Fibroblast of skin of left quadriceps (primary cell): ENCODE results near the gene CNMD.

Experiments used
- DNase-seq, 2 experiments: peaks; one replicate each; pipeline ENCODE4 v3.0.0-alpha.2; 2013; ENCODE audit warnings: low read depth in 2 of 2

The CNMD gene

GRCh38 chr13:52739468-52740071 is at the start of gene CNMD:
Gene CNMD (minus strand): TSS chr13:52739820. CDS start chr13:52739701, 119 bp downstream.
- DNase-seq, result no peak

GRCh38 chr13:52788011-52788410 is 48.4 kb upstream of the CNMD start:
- no peak for DNase-seq

GRCh38 chr13:52787235-52787634 is 47.6 kb upstream of the CNMD start:
- no peak for DNase-seq

GRCh38 chr13:52786766-52787165 is 47.1 kb upstream of the CNMD start:
- no peak for DNase-seq

GRCh38 chr13:52785739-52786138 is 46.1 kb upstream of the CNMD start:
- no peak for DNase-seq

GRCh38 chr13:52784591-52785340 is 45.1 kb upstream of the CNMD start:
- no peak for DNase-seq

GRCh38 chr13:52783943-52784342 is 44.3 kb upstream of the CNMD start:
- DNase-seq, result no peak

- no peak for DNase-seq
These were observed 43.1 kb upstream of the CNMD start for GRCh38 chr13:52782471-52783448.

GRCh38 chr13:52780611-52781010 is 41.0 kb upstream of the CNMD start:
- no peak for DNase-seq

- no peak for DNase-seq
These were observed 40.5 kb upstream of the CNMD start for GRCh38 chr13:52780092-52780491.

GRCh38 chr13:52779103-52779502 is 39.5 kb upstream of the CNMD start:
- DNase-seq, result no peak

- no peak for DNase-seq
These were observed 37.1 kb upstream of the CNMD start for GRCh38 chr13:52776726-52777125.

GRCh38 chr13:52775511-52775910 is 35.9 kb upstream of the CNMD start:
- DNase-seq, result no peak

- DNase-seq, result no peak
These were observed 28.4 kb upstream of the CNMD start for GRCh38 chr13:52767949-52768516.

GRCh38 chr13:52765611-52766390 is 26.2 kb upstream of the CNMD start:
- DNase-seq, result no peak

GRCh38 chr13:52760077-52760476 is 20.5 kb upstream of the CNMD start:
- no peak for DNase-seq

GRCh38 chr13:52758114-52758513 is 18.5 kb upstream of the CNMD start:
- no peak for DNase-seq

- no peak for DNase-seq
These were observed 11.6 kb upstream of the CNMD start for GRCh38 chr13:52751196-52751595.

- no peak for DNase-seq
These were observed 11.1 kb upstream of the CNMD start for GRCh38 chr13:52750713-52751112.

- no peak for DNase-seq
These were observed 9.8 kb upstream of the CNMD start for GRCh38 chr13:52749419-52749818.

GRCh38 chr13:52746141-52746540 is 6.5 kb upstream of the CNMD start:
- no peak for DNase-seq
